Astrocyte (in vitro differentiated cells and primary cell): ENCODE data around the gene KLK4.

Source experiments
- CTCF ChIP-seq: IDR thresholded peaks from 2 replicates; pipeline ENCODE4 v1.5.1; 2011; ENCODE audit warnings: low read depth, mild to moderate bottlenecking, inconsistent platforms, low read length, moderate library complexity; ENCODE audit not compliant: insufficient read depth
- EZH2 ChIP-seq: IDR thresholded peaks from 2 replicates; pipeline ENCODE4 v1.6.1; 2012; ENCODE audit warnings: mild to moderate bottlenecking, low read length, inconsistent platforms; ENCODE audit not compliant: insufficient read depth

DNA sequence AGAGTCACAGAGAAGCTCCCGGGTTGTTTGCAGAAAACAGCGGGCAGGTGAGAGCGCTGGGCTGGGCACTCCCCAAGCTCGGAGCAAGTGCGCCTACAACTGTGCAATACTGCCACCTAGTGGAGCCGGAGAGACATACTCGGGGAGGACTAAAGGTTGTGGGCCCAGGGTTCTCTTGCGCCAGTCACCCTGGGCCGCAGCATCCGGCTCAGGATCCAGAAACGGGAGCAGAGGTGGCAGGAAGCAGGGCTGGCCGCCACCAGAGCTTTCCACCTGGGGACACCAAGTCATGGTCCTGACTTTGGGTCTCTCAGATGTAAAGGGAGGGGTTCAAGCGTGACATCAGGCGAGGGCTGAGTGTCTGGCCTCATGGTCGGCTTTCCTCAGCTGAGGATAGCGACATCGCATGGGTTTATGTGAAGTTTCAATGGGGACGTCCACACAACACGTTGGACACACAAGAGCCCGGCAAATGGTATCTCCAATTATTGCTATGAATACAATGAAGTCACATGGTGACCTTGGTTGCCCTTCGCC, 11.2 kb upstream of the KLK4 start:
- peak; percentile 53 for TF ChIP-seq CTCF
- no peak for TF ChIP-seq EZH2
